GM19452 (cell line): ENCODE measurements around the gene ZHX3.

Source experiments
- ATAC-seq: cut with Tn5 transposase; IDR thresholded peaks from one replicate; pipeline ENCODE4 v1.9.1; 2021; ENCODE audit not compliant: unreplicated experiment

The ZHX3 gene

DNA sequence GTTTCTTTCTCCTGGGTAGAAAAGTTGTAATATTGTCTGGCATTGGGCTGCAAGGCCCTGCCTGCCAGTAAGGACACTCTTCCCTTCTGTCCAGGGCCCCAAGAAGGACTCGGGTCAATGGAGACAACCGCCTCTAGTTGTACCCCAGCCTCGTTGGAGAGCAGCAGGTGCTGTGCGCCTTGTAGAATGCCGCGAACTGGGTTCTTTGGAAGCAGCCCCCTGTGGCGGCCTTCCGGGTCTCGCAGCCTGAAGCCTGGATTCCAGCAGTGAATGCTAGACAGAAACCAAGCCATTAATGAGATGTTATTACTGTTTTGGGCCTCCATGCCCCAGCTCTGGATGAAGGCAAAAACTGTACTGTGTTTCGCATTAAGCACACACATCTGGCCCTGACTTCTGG is 143.2 kb downstream of the ZHX3 start:
- no peak for ATAC-seq

DNA sequence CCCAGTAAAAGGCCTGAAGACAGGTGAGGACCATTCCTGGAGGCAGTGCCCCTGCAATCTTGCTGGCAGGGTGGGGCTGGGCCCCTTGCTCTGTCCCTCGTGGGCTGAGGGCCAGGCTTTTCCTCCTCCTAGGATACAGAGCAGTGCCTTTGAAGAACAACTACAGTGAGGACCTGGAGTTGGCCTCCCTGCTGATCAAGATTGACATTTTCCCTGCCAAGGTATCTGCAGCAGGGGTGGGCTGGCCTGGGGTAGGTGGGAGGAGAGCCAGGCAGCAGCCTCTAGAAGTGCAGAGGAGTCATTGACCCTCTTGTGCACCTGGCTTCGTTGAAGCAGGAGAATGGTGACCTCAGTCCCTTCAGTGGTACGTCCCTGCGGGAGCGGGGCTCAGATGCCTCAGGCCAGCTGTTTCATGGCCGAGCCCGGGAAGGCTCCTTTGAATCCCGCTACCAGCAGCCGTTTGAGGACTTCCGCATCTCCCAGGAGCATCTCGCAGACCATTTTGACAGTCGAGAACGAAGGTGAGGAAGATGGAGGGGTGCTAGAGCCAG is 143.7 kb downstream of the ZHX3 start:
- ATAC-seq = no peak

DNA sequence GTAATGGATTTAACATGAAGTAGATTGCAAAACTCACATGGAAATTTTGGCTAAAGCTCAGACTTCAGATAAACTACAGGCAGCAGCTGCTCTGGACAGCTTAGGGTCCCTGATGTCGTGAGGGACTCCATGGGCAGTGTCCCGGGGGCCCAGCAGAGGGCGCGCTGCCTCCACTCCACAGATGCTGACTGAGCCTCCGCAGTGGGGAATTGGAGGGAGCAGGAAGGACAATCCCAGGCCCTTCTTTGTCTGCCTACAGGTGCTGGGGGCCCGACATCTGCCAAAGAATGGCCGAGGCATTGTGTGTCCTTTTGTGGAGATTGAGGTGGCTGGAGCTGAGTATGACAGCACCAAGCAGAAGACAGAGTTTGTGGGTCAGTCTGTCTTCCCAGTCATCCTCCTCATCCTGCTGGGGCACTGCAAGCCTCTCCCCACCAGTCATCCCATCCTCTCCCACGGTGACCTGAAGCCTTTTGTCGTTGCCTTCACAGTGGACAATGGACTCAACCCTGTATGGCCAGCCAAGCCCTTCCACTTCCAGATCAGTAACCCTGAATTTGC is 144.3 kb downstream of the ZHX3 start:
- ATAC-seq = no peak

DNA sequence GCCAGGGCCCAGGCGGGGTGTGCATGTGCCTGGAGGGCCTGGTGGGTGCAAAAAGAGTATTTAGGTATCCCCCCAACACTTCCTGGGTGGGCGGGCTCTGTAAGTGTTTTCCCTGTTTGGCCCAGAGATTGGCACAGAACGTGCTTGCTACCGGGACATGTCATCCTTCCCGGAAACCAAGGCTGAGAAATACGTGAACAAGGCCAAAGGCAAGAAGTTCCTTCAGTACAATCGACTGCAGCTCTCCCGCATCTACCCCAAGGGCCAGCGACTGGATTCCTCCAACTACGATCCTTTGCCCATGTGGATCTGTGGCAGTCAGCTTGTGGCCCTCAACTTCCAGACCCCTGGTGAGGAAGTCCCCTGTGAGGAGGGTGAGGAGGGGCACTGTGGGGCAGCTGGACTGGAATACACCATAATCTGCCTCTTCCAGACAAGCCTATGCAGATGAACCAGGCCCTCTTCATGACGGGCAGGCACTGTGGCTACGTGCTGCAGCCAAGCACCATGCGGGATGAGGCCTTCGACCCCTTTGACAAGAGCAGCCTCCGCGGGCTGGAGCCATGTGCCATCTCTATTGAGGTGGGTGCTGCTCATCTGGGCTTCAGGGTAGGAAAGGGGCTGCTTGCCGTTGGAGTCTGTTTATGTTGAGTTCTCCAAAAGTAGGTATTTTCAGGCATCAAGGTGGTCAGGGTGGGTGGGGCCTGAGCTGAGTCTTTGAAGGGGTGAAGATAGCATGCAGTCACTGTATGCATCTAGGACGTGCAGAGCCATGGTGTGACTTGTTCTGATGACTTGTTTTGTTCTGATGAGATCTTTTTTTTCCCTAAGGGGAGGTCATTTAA is 145.0 kb downstream of the ZHX3 start:
- no peak for ATAC-seq

DNA sequence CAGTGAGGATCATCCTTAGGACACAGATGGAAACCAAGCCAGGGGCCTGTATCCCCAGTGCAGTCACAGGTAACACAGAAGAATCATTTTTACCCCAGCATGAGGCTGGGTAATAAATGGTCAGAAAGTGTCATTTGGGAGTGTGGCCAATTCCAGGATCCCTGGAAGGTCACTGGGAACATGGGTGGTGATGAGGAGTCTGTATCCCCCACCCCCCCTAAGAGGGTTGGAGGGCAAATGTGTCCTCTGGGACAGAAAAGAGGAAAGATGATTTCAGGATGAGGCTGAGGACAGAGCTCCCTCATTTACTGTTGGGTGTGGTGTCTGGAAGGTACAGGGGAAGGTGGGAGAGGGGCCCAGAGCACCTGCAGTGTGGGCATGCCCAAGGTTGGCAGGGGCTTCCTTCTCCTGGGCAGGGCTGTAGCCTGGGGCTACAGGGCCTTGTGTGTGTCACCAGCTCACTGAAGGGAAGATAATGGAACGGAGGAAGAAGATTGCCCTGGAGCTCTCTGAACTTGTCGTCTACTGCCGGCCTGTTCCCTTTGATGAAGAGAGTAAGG is 145.7 kb downstream of the ZHX3 start:
- ATAC-seq = no peak

DNA sequence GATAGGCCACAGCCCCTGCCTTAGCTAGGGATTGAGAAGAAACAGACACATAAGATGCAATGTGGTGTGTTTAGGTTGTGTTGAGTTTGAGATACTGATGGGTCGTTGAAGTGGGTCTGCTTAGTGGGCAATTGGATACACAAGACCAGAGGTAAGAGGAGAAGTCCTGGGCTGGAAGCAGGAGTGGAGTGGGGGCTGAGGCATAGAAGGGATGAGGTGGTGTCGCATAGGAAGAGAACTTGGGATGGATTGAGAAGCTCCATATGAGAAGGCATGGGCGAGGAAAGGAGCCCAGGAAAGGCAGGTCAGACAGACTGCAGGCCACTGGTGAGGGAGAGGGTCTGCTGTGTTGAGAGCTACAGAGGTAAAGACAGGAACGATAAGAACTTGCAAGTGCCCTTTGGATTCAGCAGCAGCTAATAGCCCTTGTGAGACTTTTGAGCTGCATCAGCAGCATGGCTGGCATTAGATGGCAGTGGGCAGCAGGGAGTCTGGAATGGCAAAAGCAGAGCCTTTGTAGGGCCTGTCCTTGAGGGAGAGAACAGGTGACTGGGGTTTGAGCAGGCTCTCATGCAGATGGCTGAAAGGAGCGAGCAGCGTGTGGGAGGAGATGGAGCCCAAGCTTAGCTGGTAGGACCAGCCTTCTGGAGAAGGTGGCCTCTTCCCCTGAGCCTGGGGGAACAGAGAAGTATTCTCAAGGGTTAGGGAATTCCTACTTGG is 147.0 kb downstream of the ZHX3 start:
- ATAC-seq = no peak

DNA sequence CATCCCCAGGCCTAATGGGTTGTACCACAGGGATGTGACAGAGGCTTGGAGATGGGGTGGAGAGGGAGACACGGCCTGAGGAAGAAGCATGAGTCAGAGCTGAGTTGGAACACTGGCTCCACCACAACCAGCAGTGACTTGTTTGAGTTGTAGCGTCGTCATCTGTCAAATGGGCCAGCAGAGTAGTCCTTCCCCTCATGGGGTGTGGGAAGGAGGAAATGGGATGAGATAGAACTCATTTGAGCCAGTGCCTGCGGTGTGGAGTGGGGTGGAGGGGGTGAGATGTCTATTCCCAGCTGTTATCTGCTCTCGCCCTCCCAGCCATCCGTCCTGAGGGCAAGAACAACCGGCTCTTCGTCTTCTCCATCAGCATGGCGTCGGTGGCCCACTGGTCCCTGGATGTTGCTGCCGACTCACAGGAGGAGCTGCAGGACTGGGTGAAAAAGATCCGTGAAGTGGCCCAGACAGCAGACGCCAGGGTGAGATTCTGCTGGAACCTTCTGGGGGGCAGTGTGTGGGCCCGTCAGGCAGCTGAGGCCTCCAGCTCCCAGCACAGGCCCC is 147.7 kb downstream of the ZHX3 start:
- ATAC-seq = no peak

DNA sequence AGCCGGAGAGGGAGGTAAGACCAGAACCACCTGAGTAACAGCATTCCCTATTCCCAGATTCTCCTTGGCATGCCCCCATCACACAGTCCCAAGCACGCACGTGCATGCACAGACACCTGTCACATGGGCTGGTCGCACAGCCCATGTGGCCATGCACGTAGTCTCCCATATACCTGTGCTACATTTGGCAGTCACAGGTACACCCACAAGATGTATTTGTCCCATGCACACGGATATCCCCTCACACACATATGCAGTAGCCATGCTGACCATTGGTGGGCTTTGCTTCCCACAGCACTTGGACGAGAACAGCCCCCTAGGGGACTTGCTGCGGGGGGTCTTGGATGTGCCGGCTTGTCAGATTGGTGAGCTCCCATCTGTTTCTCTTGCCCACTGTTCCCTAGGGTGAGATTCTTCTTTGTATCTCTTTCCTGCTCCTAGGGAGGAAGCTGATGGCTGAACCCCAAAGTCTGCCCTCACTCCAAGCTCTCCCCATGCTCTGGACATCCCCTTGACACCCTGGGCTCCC is 148.3 kb downstream of the ZHX3 start:
- ATAC-seq = no peak

DNA sequence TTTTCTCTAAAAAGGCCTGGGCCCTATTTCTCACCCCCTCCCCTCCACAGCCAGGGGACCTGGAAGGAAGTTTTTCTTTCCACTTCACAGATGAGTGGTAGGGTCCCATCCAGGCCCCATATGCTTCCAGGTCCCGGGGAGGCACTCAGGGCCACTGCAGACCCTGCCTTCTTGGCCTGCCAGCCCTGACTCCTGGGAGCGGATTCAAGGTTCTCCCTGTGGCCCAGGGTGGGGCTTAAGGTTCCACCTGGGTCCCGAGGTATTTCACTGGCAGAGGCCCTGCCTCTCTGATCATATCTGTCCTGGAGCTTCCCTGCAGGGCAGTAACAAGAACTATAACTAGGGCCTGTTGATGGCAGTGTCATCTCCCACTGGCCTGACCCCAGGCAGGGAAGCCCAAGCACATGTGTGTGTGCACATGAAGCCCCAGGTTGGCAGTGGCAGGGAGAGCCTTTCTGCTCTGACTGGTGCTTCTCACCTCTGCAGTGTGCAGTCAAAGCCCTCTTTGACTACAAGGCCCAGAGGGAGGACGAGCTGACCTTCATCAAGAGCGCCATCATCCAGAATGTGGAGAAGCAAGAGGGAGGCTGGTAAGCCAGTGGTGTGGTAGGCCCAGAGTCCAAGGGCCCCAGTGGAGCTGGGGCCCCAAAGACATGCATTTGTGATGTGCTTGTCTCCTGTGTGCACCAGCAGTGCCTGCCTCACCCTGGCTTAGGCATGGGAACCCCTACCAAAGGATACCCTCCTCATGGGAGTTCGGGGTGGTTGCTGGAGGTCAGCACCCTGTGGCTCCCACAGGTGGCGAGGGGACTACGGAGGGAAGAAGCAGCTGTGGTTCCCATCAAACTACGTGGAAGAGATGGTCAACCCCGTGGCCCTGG is 149.0 kb downstream of the ZHX3 start:
- no peak for ATAC-seq

DNA sequence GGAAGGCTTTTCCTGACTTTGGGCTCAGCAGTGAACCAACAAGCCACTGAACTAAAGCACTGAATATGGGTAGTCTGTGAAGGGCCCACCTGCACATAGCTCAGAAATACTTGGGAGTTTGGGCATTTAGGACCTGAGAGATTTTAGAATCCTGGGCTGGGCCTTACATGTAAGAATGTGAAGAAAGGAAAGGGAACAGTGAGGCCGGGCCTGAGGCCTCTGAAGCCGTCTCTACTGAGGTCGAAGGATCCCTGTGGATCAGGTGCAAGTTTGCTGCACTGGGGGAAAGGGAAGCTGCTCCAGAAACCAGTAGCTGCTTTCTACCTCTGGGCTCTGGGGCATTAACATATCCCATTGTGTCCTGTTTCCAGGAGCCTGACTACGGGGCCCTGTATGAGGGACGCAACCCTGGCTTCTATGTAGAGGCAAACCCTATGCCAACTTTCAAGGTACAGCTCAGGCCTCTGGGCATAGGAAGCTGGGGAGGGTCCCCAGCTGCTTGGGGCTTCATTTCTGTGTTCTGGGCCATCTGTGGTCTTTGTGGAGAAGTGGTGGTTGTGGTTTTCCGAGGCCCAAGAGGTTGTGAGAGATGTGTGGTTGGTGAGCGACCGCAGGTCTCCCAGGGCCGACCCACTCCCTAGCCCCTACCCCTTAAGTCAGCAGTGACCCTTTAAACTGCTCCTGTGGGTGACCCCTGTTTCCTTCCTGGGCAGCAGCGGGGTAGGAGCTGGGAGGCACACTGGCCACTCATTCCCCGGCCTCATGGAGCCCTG is 149.9 kb downstream of the ZHX3 start:
- ATAC-seq = peak; percentile 74

DNA sequence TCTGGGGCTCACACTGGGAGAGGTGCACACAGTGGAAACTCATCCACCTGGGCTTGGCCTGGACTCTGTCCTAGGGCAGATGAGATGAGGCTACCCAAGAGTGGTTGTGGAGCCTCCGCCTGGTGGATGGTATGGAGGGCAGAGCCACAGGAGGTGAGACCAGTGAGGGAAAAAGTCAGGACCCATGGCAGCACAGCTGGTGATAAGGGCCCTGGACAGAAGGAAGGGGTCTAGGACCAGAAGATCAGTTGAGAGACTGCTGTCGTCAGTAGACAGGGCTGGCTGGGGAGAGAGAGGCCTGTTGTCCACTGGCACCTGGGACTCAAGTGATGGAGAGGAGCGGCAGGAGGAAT is 150.4 kb downstream of the ZHX3 start:
- ATAC-seq = no peak

DNA sequence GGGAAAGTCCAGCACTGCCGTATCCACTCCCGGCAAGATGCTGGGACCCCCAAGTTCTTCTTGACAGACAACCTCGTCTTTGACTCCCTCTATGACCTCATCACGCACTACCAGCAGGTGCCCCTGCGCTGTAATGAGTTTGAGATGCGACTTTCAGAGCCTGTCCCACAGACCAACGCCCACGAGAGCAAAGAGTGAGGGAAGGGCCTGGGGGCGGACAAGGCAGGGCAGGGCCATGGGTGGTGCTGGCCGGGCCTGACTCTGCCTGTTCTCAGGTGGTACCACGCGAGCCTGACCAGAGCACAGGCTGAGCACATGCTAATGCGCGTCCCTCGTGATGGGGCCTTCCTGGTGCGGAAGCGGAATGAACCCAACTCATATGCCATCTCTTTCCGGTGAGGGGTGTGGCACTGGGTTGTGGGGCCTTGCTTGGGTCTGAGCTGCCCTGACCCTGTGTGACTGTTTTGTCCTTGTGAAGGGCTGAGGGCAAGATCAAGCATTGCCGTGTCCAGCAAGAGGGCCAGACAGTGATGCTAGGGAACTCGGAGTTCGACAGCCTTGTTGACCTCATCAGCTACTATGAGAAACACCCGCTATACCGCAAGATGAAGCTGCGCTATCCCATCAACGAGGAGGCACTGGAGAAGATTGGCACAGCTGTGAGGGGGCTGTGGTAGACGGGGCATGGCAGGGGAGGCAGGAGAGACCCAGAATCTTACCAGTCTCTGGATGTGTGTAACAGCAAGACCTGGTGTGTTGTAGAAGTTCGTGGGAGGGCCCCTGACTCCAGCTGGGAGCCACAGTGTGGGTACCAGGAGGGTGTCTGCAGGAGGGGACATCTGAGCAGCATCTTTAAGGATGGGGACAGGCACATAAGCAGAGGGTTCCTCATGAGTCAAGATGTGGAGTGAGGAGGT is 151.1 kb downstream of the ZHX3 start:
- ATAC-seq = no peak

DNA sequence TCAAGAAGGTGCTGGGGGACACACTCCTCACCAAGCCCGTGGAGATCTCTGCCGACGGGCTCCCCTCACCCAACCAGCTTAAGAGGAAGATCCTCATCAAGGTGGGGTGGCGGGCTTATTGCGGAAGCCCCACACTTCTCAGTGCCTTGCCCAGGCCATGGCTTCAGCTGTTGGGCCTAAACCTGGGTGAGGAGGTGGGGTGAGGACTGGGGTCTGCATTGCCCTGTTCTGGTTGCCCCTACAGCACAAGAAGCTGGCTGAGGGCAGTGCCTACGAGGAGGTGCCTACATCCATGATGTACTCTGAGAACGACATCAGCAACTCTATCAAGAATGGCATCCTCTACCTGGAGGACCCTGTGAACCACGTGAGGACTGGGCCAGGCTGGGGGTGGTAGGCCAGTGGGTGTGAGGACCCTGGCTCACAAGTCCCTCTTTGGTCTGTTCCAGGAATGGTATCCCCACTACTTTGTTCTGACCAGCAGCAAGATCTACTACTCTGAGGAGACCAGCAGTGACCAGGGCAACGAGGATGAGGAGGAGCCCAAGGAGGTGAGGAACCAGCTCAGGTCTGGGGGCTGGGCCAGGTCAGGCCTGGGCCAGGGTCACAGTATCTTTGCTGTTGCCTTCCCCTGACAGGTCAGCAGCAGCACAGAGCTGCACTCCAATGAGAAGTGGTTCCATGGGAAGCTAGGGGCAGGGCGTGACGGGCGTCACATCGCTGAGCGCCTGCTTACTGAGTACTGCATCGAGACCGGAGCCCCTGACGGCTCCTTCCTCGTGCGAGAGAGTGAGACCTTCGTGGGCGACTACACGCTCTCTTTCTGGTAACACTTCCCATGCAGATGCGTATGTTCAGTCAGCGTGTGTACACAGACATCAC is 152.3 kb downstream of the ZHX3 start:
- no peak for ATAC-seq

DNA sequence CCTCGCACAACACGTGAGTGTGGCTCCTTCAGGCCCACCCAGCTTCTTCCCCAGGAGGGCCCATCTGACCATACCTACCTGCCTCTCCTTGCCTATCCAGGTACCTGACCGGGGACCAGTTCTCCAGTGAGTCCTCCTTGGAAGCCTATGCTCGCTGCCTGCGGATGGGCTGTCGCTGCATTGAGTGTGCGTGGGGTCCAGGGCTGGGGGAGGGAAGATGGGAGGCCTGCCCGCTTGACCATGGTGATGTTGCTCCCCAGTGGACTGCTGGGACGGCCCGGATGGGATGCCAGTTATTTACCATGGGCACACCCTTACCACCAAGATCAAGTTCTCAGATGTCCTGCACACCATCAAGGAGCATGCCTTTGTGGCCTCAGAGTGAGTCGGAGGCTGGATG is 153.7 kb downstream of the ZHX3 start:
- no peak for ATAC-seq

DNA sequence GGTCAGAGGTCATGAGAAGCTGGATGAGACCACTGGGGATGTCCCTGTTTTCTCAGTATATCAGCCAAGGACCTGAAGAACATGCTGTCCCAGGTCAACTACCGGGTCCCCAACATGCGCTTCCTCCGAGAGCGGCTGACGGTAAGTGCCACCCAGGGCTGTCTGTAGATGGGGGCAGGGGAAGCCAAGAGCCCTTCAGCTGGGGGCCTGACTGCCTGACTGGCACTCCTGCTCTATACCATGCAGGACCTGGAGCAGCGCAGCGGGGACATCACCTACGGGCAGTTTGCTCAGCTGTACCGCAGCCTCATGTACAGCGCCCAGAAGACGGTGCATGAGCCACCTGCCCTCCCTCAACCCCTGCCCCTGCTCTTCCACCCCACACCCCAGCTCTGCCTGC is 155.1 kb downstream of the ZHX3 start:
- no peak for ATAC-seq

DNA sequence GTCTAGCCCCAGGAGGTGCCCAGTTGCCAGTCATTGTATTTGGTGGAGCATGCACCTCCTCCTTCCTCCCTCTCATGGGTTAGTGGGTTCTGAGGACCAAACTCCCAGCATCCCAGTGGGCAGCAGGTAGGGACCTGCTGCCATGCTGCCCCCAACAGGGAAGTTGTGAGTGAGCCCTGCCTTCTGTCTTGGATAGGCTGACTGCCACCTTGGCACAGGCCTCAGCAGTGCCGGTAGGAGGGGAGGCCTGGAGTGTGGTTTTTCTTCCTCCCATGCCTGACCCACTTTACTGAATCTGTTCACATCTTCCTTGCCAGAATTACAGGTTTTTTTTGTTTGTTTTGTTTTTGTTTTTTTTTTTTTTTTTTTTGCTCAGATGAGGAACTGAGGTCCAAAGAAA is 155.6 kb downstream of the ZHX3 start:
- ATAC-seq = no peak

DNA sequence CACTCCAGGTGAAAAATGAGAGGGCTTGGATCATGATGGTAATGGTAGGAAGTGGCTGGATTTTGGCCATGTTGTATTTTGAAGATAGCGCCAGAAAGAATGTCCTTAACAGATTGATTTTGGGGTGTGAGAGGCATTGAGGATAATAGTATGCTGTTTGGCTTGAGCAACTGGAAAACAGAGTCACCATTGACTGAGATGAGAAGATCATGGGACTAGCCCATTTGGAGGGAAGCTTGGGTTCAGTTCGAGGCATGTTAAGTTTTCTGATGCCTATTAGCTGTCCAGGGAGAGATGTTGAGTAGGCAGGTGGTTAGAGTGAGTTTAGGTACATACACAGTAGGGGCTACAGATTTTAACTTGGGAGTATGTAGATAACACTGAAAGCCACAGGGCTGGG is 156.8 kb downstream of the ZHX3 start:
- no peak for ATAC-seq
